ENCODE data around the gene DISC1.
"Not testable (repeated sequence)": the region's sequence is repeated elsewhere in the genome, so short reads cannot be mapped to it uniquely, and the experiment has no call there.

Gene DISC1

GRCh38 chr1:231964961-231965360, 338.4 kb downstream of the DISC1 start:
- no peak for DNase-seq (ENCODE audit: low read depth)

GRCh38 chr1:231965615-231966014, 339.0 kb downstream of the DISC1 start:
- no peak for DNase-seq (ENCODE audit: low read depth)

- no peak for DNase-seq (ENCODE audit: low read depth)
Measured at GRCh38 chr1:231966983-231967382, 340.4 kb downstream of the DISC1 start.

- DNase-seq (ENCODE audit: low read depth): no peak
Measured at GRCh38 chr1:231969076-231969475, 342.5 kb downstream of the DISC1 start.

- DNase-seq (ENCODE audit: low read depth): not testable (repeated sequence)
Measured at GRCh38 chr1:231969761-231970160, 343.2 kb downstream of the DISC1 start.

GRCh38 chr1:231970684-231971083, 344.1 kb downstream of the DISC1 start:
- DNase-seq (ENCODE audit: low read depth): no peak

- no peak for DNase-seq (ENCODE audit: low read depth)
Measured at GRCh38 chr1:231971397-231972110, 345.0 kb downstream of the DISC1 start.

GRCh38 chr1:231972111-231972445, 345.5 kb downstream of the DISC1 start:
- no peak for DNase-seq (ENCODE audit: low read depth)

GRCh38 chr1:231973830-231974229, 347.2 kb downstream of the DISC1 start:
- DNase-seq (ENCODE audit: low read depth): no peak

- no peak for DNase-seq (ENCODE audit: low read depth)
Measured at GRCh38 chr1:231976231-231976630, 349.6 kb downstream of the DISC1 start.

- DNase-seq (ENCODE audit: low read depth): no peak
Measured at GRCh38 chr1:231981675-231982074, 355.1 kb downstream of the DISC1 start.

- no peak for DNase-seq (ENCODE audit: low read depth)
Measured at GRCh38 chr1:231982871-231983587, 356.4 kb downstream of the DISC1 start.

- DNase-seq (ENCODE audit: low read depth): no peak
Measured at GRCh38 chr1:231983588-231984193, 357.1 kb downstream of the DISC1 start.

- DNase-seq (ENCODE audit: low read depth): no peak
Measured at GRCh38 chr1:231985296-231986023, 358.9 kb downstream of the DISC1 start.

- DNase-seq (ENCODE audit: low read depth): no peak
Measured at GRCh38 chr1:231986631-231987336, 360.2 kb downstream of the DISC1 start.

- DNase-seq (ENCODE audit: low read depth): no peak
Measured at GRCh38 chr1:231990388-231990787, 363.8 kb downstream of the DISC1 start.

- DNase-seq (ENCODE audit: low read depth): no peak
Measured at GRCh38 chr1:231991231-231991630, 364.6 kb downstream of the DISC1 start.

GRCh38 chr1:231993968-231994455, 367.4 kb downstream of the DISC1 start:
- no peak for DNase-seq (ENCODE audit: low read depth)

- DNase-seq (ENCODE audit: low read depth): no peak
Measured at GRCh38 chr1:231998791-231999190, 372.2 kb downstream of the DISC1 start.

- no peak for DNase-seq (ENCODE audit: low read depth)
Measured at GRCh38 chr1:232005300-232005699, 378.7 kb downstream of the DISC1 start.

GRCh38 chr1:232009741-232010140, 383.2 kb downstream of the DISC1 start:
- no peak for DNase-seq (ENCODE audit: low read depth)

GRCh38 chr1:232011961-232012360, 385.4 kb downstream of the DISC1 start:
- DNase-seq (ENCODE audit: low read depth): no peak
